Astrocyte (in vitro differentiated cells and primary cell): ENCODE data around the gene TGM3. TPM values are rescaled to one million over a fixed set of nuclear protein-coding genes. Genes with fewer than 3 reads are reported as not detected.

Experiments used
- DNase-seq: peaks from one replicate; pipeline ENCODE4 v3.0.0-alpha.2; 2010; ENCODE audit warnings: low read depth
- FAIRE-seq: peaks from 2 replicates; lab custom pipeline; 2011; peaks lifted over from hg19 to GRCh38; lab: Jason Lieb, UNC
- H2AFZ ChIP-seq: 2 replicates; pipeline ENCODE4 v1.6.0; 2012; ENCODE audit warnings: low read depth, low read length, inconsistent platforms
- H3K27ac ChIP-seq: 2 replicates; pipeline ENCODE4 v1.5.1; 2011; ENCODE audit warnings: low read depth, low read length, inconsistent platforms
- H3K27me3 ChIP-seq: 2 replicates; pipeline ENCODE4 v1.6.0; 2011; ENCODE audit warnings: low read length, inconsistent platforms; ENCODE audit not compliant: insufficient read depth
- H3K36me3 ChIP-seq: 2 replicates; pipeline ENCODE4 v1.5.1; 2011; ENCODE audit warnings: low read length, inconsistent platforms; ENCODE audit not compliant: insufficient read depth
- H3K4me1 ChIP-seq: 2 replicates; pipeline ENCODE4 v1.5.1; 2011; ENCODE audit warnings: low read length, inconsistent platforms; ENCODE audit not compliant: insufficient read depth
- H3K4me2 ChIP-seq: 2 replicates; pipeline ENCODE4 v1.6.0; 2012; ENCODE audit warnings: low read length, inconsistent platforms
- H3K4me3 ChIP-seq: 2 replicates; pipeline ENCODE4 v1.5.1; 2011; ENCODE audit warnings: low read depth, mild to moderate bottlenecking, low read length, inconsistent platforms; ENCODE audit not compliant: insufficient read depth
- H3K79me2 ChIP-seq: 2 replicates; pipeline ENCODE4 v1.6.0; 2012; ENCODE audit warnings: mild to moderate bottlenecking, low read length, inconsistent platforms; ENCODE audit not compliant: insufficient read depth
- H3K9ac ChIP-seq: 2 replicates; pipeline ENCODE4 v1.6.0; 2012; ENCODE audit warnings: mild to moderate bottlenecking, low read length, inconsistent platforms
- H3K9me3 ChIP-seq: 2 replicates; pipeline ENCODE4 v1.5.1; 2012; ENCODE audit warnings: low read depth, mild to moderate bottlenecking, low read length, inconsistent platforms; ENCODE audit not compliant: insufficient read depth
- H4K20me1 ChIP-seq: 2 replicates; pipeline ENCODE4 v1.6.0; 2012; ENCODE audit warnings: low read length, inconsistent platforms; ENCODE audit not compliant: insufficient read depth
- H3K27ac Mint-ChIP-seq: one replicate; pipeline ENCODE4 v1.8.0; 2021; ENCODE audit warnings: mild to moderate bottlenecking, mixed read lengths; ENCODE audit not compliant: unreplicated experiment
- H3K27me3 Mint-ChIP-seq: one replicate; pipeline ENCODE4 v1.8.0; 2021; ENCODE audit warnings: low read depth, mixed read lengths; ENCODE audit not compliant: unreplicated experiment
- H3K36me3 Mint-ChIP-seq: one replicate; pipeline ENCODE4 v1.8.0; 2021; ENCODE audit warnings: low read depth, mixed read lengths; ENCODE audit not compliant: unreplicated experiment
- H3K4me1 Mint-ChIP-seq: one replicate; pipeline ENCODE4 v1.8.0; 2021; ENCODE audit warnings: low read depth, mixed read lengths; ENCODE audit not compliant: unreplicated experiment
- H3K4me3 Mint-ChIP-seq: one replicate; pipeline ENCODE4 v1.8.0; 2021; ENCODE audit warnings: mild to moderate bottlenecking, moderate library complexity, mixed read lengths; ENCODE audit not compliant: unreplicated experiment
- H3K9me3 Mint-ChIP-seq: one replicate; pipeline ENCODE4 v1.8.0; 2021; ENCODE audit warnings: mild to moderate bottlenecking, mixed read lengths; ENCODE audit not compliant: unreplicated experiment
- CTCF ChIP-seq: IDR thresholded peaks from 2 replicates; pipeline ENCODE4 v1.5.1; 2011; ENCODE audit warnings: low read depth, mild to moderate bottlenecking, inconsistent platforms, low read length, moderate library complexity; ENCODE audit not compliant: insufficient read depth
- EZH2 ChIP-seq: IDR thresholded peaks from 2 replicates; pipeline ENCODE4 v1.6.1; 2012; ENCODE audit warnings: mild to moderate bottlenecking, low read length, inconsistent platforms; ENCODE audit not compliant: insufficient read depth
- total RNA-seq: library from RNA; stranded (reverse); gene quantifications from 2 replicates; pipeline ENCODE4 v1.2.1, GENCODE V29; 2021

TGM3 gene
- total RNA-seq, 1 donor from 2014 or later, result not detected

GRCh38 chr20:2381303-2381702, 85.5 kb downstream of the TGM3 start:
- H4K20me1 ChIP-seq, result no peaks in the 10 kb centered on the region
- H3K79me2 ChIP-seq, result no peaks in the 10 kb centered on the region
- H2AFZ ChIP-seq, result no peak overlapping the region
- no peaks in the 10 kb centered on the region for H3K27me3 ChIP-seq
- H3K27me3 Mint-ChIP-seq, result peaks cover 10% of the 10 kb centered on the region
- H3K36me3 ChIP-seq, result no peaks in the 10 kb centered on the region
- H3K9ac ChIP-seq, result no peak overlapping the region
- DNase-seq (no peak), FAIRE-seq (no peak)
- TF ChIP-seq EZH2, result no peak
- no peak for TF ChIP-seq CTCF
- no peak overlapping the region for H3K4me2 ChIP-seq
- H3K27ac Mint-ChIP-seq, result no peak overlapping the region
- no peak overlapping the region for H3K4me3 Mint-ChIP-seq
- peaks cover 18% of the 10 kb centered on the region for H3K4me1 Mint-ChIP-seq
- H3K9me3 Mint-ChIP-seq, result no peaks in the 10 kb centered on the region
- no peaks in the 10 kb centered on the region for H3K9me3 ChIP-seq
- H3K4me3 ChIP-seq, result no peak overlapping the region
- H3K4me1 ChIP-seq, result peaks cover 5% of the 10 kb centered on the region
- H3K36me3 Mint-ChIP-seq, result peaks cover 4% of the 10 kb centered on the region
- no peak overlapping the region for H3K27ac ChIP-seq

- peaks cover 4% of the 10 kb centered on the region for H3K36me3 Mint-ChIP-seq
- Histone ChIP-seq H2AFZ (no peak overlapping the region), H4K20me1 (no peaks in the 10 kb centered on the region), H3K79me2 (no peaks in the 10 kb centered on the region), H3K27ac (no peak overlapping the region), H3K4me2 (no peak overlapping the region), H3K9me3 (no peaks in the 10 kb centered on the region), H3K4me3 (no peak overlapping the region), H3K4me1 (peaks cover 14% of the 10 kb centered on the region), H3K27me3 (no peaks in the 10 kb centered on the region), H3K9ac (no peak overlapping the region), H3K36me3 (no peaks in the 10 kb centered on the region)
- DNase-seq, result no peak
- H3K4me3 Mint-ChIP-seq, result no peak overlapping the region
- no peak for FAIRE-seq
- TF ChIP-seq EZH2 (no peak), CTCF (no peak)
- no peak overlapping the region for H3K27ac Mint-ChIP-seq
- peaks cover 10% of the 10 kb centered on the region for H3K27me3 Mint-ChIP-seq
- no peaks in the 10 kb centered on the region for H3K9me3 Mint-ChIP-seq
- peaks cover 29% of the 10 kb centered on the region for H3K4me1 Mint-ChIP-seq
Observed at GRCh38 chr20:2382833-2383232, 87.0 kb downstream of the TGM3 start.

- Histone ChIP-seq H3K27me3 (no peaks in the 10 kb centered on the region), H3K79me2 (no peaks in the 10 kb centered on the region), H3K4me2 (no peak overlapping the region), H3K27ac (no peak overlapping the region), H3K4me3 (no peak overlapping the region), H3K9me3 (no peaks in the 10 kb centered on the region), H3K36me3 (no peaks in the 10 kb centered on the region), H3K4me1 (peaks cover 14% of the 10 kb centered on the region), H4K20me1 (no peaks in the 10 kb centered on the region), H3K9ac (no peak overlapping the region), H2AFZ (no peak overlapping the region)
- FAIRE-seq (peak; percentile 29), DNase-seq (peak; percentile 29)
- Mint-ChIP-seq H3K4me3 (no peak overlapping the region), H3K4me1 (peaks cover 31% of the 10 kb centered on the region), H3K9me3 (peaks cover 9% of the 10 kb centered on the region), H3K27me3 (peaks cover 10% of the 10 kb centered on the region), H3K36me3 (peaks cover 4% of the 10 kb centered on the region), H3K27ac (peak overlapping the region; percentile 77)
- TF ChIP-seq CTCF, result no peak
- no peak for TF ChIP-seq EZH2
Observed at GRCh38 chr20:2385026-2385425, 89.2 kb downstream of the TGM3 start.
